Colonic mucosa (tissue), 4 donors: ENCODE results near the gene GALNS. TPM values are rescaled to one million over a fixed set of nuclear protein-coding genes. Genes with fewer than 3 reads are reported as not detected.

Experiments used
- DNase-seq: peaks from one replicate; pipeline ENCODE4 v3.0.0-alpha.2; 2020
- H3K27ac ChIP-seq: fragments of 200-600 bp; one replicate; pipeline ENCODE4 v1.8.0; 2021
- H3K27me3 ChIP-seq: fragments of 200-600 bp; one replicate; pipeline ENCODE4 v1.8.0; 2021
- H3K36me3 ChIP-seq: fragments of 200-600 bp; one replicate; pipeline ENCODE4 v1.8.0; 2021
- H3K4me1 ChIP-seq: fragments of 200-600 bp; one replicate; pipeline ENCODE4 v1.8.0; 2021; ENCODE audit warnings: mild to moderate bottlenecking
- H3K4me3 ChIP-seq: fragments of 200-600 bp; one replicate; pipeline ENCODE4 v1.8.0; 2021
- H3K9ac ChIP-seq, 2 donors: one replicate each; pipeline ENCODE4 v1.7.0; 2013; ENCODE audit warnings: control low read depth in 2 of 2, low read depth in 2 of 2, low read length in 2 of 2
- H3K9me3 ChIP-seq: fragments of 200-600 bp; one replicate; pipeline ENCODE4 v1.8.0; 2021
- intact Hi-C: fragments of 100-400 bp; cut with DNase I; formaldehyde crosslinking; loops from one replicate; pipeline ENCODE4 v1.14.1; 2022
- total RNA-seq, 2 donors: library from RNA; stranded (reverse); fragmentation: NEBNext Ultra II Directional in 1 of 2; extraction: Animal tissue kit (Norgen Biotek cat#: 25700) in 1 of 2; gene quantifications; one replicate each; pipeline ENCODE4 v1.2.1, GENCODE V29; 2021
- TF ChIP-seq, protein P1 (sequence below): fragments of 200-600 bp; IDR thresholded peaks from one replicate; pipeline ENCODE4 v1.8.0; 2022; ENCODE audit warnings: antibody characterized with exemption, mild to moderate bottlenecking
- donor health status: healthy.
- donor health status: DM: no; HTN: no; CAD: no.
- donor health status: DM: no; HTN: no; CAD: no.

Gene GALNS
- total RNA-seq, 2 donors from 2014 or later = 22.8 to 44.5 TPM

DNA sequence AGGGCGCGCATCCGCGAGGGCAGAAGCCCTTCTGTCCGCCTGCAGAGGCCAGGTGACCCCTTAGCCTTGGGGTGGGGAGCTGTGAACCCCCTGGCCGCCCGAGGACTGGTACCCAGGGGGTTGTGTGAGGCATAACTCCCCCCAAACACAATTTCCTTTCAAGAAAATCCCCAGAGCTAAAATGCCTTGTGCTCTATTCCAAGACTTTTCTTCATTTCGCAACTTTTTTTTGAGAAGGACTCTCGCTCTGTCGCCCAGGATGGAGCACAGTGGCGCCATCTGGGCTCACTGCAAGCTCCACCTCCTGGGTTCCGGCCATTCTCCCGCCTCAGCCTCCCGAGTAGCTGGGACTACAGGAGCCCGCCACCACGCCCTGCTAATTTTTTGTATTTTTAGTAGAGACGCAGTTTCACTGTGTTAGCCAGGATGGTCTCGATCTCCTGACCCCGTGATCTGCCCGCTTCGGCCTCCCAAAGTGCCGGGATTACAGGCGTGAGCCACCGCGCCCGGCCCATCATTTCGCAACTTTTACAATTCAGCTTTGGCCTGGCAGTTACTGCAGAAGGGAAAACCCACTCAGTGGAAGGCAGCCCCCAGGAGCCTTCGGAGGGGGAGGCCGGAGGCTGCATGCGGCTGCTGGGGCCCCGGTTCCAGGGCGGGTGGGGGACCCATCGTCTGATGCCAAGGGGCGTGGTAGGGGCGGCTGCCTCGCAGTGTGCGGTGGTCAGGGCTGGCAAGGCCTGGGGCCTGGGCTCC lies 44.1 kb downstream of the GALNS start:
- TF ChIP-seq, protein P1, sequence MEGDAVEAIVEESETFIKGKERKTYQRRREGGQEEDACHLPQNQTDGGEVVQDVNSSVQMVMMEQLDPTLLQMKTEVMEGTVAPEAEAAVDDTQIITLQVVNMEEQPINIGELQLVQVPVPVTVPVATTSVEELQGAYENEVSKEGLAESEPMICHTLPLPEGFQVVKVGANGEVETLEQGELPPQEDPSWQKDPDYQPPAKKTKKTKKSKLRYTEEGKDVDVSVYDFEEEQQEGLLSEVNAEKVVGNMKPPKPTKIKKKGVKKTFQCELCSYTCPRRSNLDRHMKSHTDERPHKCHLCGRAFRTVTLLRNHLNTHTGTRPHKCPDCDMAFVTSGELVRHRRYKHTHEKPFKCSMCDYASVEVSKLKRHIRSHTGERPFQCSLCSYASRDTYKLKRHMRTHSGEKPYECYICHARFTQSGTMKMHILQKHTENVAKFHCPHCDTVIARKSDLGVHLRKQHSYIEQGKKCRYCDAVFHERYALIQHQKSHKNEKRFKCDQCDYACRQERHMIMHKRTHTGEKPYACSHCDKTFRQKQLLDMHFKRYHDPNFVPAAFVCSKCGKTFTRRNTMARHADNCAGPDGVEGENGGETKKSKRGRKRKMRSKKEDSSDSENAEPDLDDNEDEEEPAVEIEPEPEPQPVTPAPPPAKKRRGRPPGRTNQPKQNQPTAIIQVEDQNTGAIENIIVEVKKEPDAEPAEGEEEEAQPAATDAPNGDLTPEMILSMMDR = no peak
- H3K9me3 ChIP-seq = no peaks in the 10 kb centered on the region
- H3K9ac ChIP-seq = peak overlapping the region; percentile 65 to 90
- intact Hi-C loops = loop anchor here (5.0 kb wide), 1 partner anchor 45 kb away; the partner anchor contains the start of genes GALNS and TRAPPC2L
- peak; percentile 55 for DNase-seq
- H3K27me3 ChIP-seq = no peaks in the 10 kb centered on the region
- peak overlapping the region; percentile 75 for H3K4me3 ChIP-seq
- H3K27ac ChIP-seq = peak overlapping the region; percentile 96
- no peaks in the 10 kb centered on the region for H3K36me3 ChIP-seq
- H3K4me1 ChIP-seq = peaks cover 11% of the 10 kb centered on the region

DNA sequence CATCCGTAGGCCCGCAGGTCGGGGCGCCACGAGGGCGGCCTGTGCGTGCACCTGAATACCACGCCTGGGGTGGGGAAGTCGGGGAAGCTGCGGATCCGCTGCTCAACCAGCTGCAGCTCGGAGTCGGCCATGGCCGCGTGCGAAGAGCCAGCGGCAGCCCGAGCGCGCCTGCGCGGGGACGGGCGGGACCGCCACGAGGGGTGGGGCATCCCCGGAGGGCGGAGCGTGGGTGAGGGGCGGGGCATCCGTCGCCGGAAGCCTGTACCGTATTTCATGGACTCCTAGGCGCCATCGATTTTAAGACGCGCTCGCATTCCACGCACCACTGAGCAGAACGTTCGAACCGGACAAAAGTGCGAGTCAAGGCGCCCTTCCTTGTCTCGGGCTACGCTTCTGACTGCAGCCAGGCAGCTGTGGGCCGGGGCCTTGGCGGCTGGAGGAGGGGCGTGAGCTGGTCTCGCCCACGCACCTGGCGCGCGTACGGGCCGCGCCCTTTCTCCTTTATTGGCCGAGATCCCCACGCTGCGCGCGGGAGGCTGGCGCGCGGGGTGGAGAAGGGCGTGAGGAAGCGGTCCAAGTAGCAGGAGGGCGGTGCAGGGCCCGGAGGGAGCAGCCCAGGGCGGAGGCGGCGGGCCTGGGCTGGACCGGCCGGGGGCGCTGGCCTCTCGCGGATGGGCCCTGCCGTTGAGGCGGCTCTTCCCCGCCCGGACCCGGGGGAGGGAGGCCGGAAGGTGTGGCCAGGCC lies 44.8 kb downstream of the GALNS start, which contains the start of gene APRT:
TSS of gene APRT (minus strand) at position 160 of the 744 bp plus-strand sequence. CDS start at position 131, 29 bp downstream.
- Histone ChIP-seq H3K27me3 (no peaks in the 10 kb centered on the region), H3K4me1 (peaks cover 11% of the 10 kb centered on the region), H3K9me3 (no peaks in the 10 kb centered on the region), H3K27ac (peak within 1 kb of the TSS; percentile 96), H3K9ac (peak within 1 kb of the TSS; percentile 90 to 97), H3K36me3 (no peaks in the 10 kb centered on the region), H3K4me3 (peak within 1 kb of the TSS; percentile 75)
- TF ChIP-seq, protein P1 = no peak
- peak; percentile 96 for DNase-seq
- intact Hi-C loops = loop anchor here (5.0 kb wide), 1 partner anchor 45 kb away; the partner anchor contains the start of genes GALNS and TRAPPC2L

DNA sequence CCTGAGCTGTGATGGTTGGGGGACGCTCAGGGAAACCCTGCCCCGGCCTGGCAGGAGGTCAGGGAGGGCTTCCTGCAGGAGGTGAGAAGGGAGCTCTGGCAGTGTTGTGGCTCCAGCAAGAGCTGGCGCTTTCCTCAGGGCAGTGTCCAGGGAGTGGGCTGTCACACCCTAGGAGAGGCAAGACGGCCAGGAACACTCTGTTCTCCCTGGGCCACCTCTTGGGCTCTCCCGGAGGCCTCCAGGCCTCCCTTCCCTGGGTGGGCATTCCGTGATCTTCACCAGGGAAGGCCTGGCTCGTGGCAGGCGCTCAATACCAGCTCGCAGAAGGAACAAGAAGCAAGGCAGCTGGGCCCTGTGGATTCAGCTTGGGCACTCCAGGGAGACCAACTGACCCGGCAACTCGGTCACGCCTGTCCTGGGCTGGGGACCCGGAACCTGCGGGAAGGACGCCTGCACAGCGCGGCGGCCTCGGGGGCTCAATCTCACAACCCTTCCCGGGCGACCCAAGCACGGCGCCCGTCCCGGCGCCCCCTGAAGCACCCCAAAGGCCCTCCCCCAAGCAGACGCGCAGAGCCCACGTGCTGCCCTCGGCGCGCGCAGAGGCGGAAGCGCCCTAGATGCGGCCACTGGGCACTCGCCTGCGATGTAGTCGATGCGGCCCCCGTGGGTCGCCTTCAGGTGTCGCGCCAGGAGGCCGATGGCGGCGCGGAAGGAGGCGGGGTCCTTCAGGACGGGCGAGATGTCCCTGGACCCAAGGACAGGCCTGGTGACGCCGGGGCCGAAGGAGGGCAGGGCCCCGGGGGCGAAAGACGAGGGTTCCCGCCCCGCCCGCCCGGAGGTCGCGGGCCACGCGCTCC lies 45.6 kb downstream of the GALNS start:
- peak; percentile 83 for DNase-seq
- Histone ChIP-seq H3K9me3 (no peaks in the 10 kb centered on the region), H3K4me3 (peak overlapping the region; percentile 75), H3K27ac (peak overlapping the region; percentile 96), H3K27me3 (no peaks in the 10 kb centered on the region), H3K4me1 (peaks cover 11% of the 10 kb centered on the region), H3K9ac (peak overlapping the region; percentile 90 to 97), H3K36me3 (no peaks in the 10 kb centered on the region)
- intact Hi-C loops = loop anchor here (5.0 kb wide), 1 partner anchor 46 kb away; the partner anchor contains the start of genes GALNS and TRAPPC2L
- TF ChIP-seq, protein P1 = no peak

DNA sequence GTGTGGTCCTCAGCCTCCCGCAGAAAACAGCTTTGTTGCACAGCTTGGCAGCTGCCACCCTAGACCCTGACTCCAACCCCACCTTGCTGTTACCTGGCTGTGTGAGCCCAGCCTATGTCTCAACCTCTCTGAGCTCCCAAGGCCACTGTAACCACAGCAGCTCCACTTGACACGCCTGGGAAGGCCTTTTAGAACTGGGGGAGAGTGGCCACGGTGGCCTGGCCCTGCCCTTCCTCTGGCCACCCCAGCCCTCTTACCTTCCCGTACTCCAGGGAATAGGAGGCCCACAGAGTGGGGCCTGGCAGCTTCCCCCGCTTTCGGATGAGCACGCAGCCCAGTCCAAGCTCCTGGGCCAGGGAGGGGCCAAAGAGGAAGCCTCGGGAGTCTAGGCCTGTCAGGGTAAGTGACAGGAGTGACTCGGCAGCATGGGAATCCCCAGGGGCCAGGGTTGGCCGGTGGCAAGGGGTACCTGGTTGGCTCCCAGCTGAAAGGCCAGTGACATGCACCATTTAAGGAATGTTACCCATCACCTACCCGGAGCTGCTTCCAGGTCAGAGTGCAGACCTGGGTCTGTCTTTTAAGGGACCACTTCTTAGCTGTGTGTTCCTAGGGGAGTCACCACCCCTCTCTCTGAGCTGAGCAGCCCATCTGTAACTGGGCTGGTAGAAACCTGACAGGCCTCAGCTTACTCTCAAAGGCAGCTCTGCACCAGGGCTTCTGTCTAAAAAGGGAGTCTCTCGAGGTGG lies 46.4 kb downstream of the GALNS start:
- no peaks in the 10 kb centered on the region for H3K36me3 ChIP-seq
- H3K27me3 ChIP-seq = no peaks in the 10 kb centered on the region
- DNase-seq = no peak
- intact Hi-C loops = loop anchor here (5.0 kb wide), 1 partner anchor 47 kb away; the partner anchor contains the start of genes GALNS and TRAPPC2L
- H3K27ac ChIP-seq = peak overlapping the region; percentile 96
- H3K9ac ChIP-seq = peak overlapping the region; percentile 90 to 97
- TF ChIP-seq, protein P1 = no peak
- peaks cover 11% of the 10 kb centered on the region for H3K4me1 ChIP-seq
- peak overlapping the region; percentile 75 for H3K4me3 ChIP-seq
- H3K9me3 ChIP-seq = no peaks in the 10 kb centered on the region
